HEK293 (cell line): Measurements from ENCODE around the gene HSD17B4.
"Not testable (repeated sequence)": the region's sequence is repeated elsewhere in the genome, so short reads cannot be mapped to it uniquely, and the experiment has no call there.

Experiments
- CTCF ChIA-PET: fragments of 350-600 bp; formaldehyde crosslinking; extraction: SDS; loops from one replicate; lab custom pipeline; 2021; ENCODE audit warnings: antibody characterized with exemption; lab: Yijun Ruan, JAX
- POLR2A ChIA-PET: fragments of 300-600 bp; formaldehyde crosslinking; extraction: SDS; loops from one replicate; lab custom pipeline; 2020; ENCODE audit warnings: antibody characterized with exemption, inconsistent platforms; lab: Yijun Ruan, JAX
- H3K27ac ChIP-seq: fragments of 200-500 bp; sonication (Bioruptor generic); 2 replicates; pipeline ENCODE4 v1.5.1; 2014; ENCODE audit warnings: low read depth, low read length, control low read depth, inconsistent platforms; ENCODE audit errors: extremely low read depth
- H3K36me3 ChIP-seq, 2 experiments: fragments of 200-500 bp in 1 of 2; sonication (Bioruptor generic) in 1 of 2; 1 replicate in 1 of 2; 2 replicates in 1 of 2; pipeline ENCODE4 v1.5.1; 2014 to 2017; ENCODE audit warnings: inconsistent platforms in 2 of 2, low read length in 2 of 2; ENCODE audit not compliant: control insufficient read depth in 2 of 2, insufficient read depth in 1 of 2
- H3K4me1 ChIP-seq: fragments of 200-500 bp; sonication (Bioruptor generic); 2 replicates; pipeline ENCODE4 v1.5.1; 2014; ENCODE audit warnings: mild to moderate bottlenecking, low read length, inconsistent platforms; ENCODE audit not compliant: control insufficient read depth, insufficient read depth
- H3K4me3 ChIP-seq: 2 replicates; pipeline ENCODE4 v1.5.1; 2011; ENCODE audit warnings: low read depth, mild to moderate bottlenecking, control low read depth, low read length, moderate library complexity
- H3K9me3 ChIP-seq: fragments of 200-500 bp; sonication (Bioruptor generic); 2 replicates; pipeline ENCODE4 v1.5.1; 2014; ENCODE audit warnings: low read depth, low read length, inconsistent platforms; ENCODE audit not compliant: control insufficient read depth, insufficient read depth
- ATF2 ChIP-seq: fragments of 450-650 bp; formaldehyde crosslinking; IDR thresholded peaks from 2 replicates; pipeline ENCODE4 v1.5.1; 2016; ENCODE audit warnings: missing biosample characterization, missing genetic modification characterization, low read depth
- GLI2 ChIP-seq: fragments of 450-650 bp; formaldehyde crosslinking; IDR thresholded peaks from 2 replicates; pipeline ENCODE4; 2017; ENCODE audit warnings: missing biosample characterization, missing genetic modification characterization, low read depth, borderline replicate concordance
- IKZF3 ChIP-seq: fragments of 450-650 bp; IDR thresholded peaks from 2 replicates; pipeline ENCODE4 v1.5.0; 2018; ENCODE audit warnings: missing biosample characterization, mild to moderate bottlenecking, missing genetic modification characterization, moderate library complexity
- RBAK ChIP-seq: fragments of 450-650 bp; formaldehyde crosslinking; IDR thresholded peaks from 2 replicates; pipeline ENCODE4 v1.5.1; 2016; ENCODE audit warnings: missing biosample characterization, missing genetic modification characterization
- ZNF157 ChIP-seq: fragments of 450-650 bp; formaldehyde crosslinking; IDR thresholded peaks from 2 replicates; pipeline ENCODE4 v1.5.1; 2016; ENCODE audit warnings: missing biosample characterization, missing genetic modification characterization
- ZNF16 ChIP-seq: fragments of 450-650 bp; formaldehyde crosslinking; IDR thresholded peaks from 2 replicates; pipeline ENCODE4 v1.5.1; 2016; ENCODE audit warnings: low read depth, missing biosample characterization, missing genetic modification characterization
- ZNF202 ChIP-seq: fragments of 450-650 bp; formaldehyde crosslinking; IDR thresholded peaks from 2 replicates; pipeline ENCODE4 v1.5.1; 2016; ENCODE audit warnings: missing biosample characterization, missing genetic modification characterization, borderline replicate concordance
- ZNF221 ChIP-seq: fragments of 450-650 bp; formaldehyde crosslinking; IDR thresholded peaks from 2 replicates; pipeline ENCODE4 v1.5.1; 2017; ENCODE audit warnings: missing biosample characterization, missing genetic modification characterization, borderline replicate concordance
- ZNF266 ChIP-seq: fragments of 450-650 bp; formaldehyde crosslinking; IDR thresholded peaks from 2 replicates; pipeline ENCODE4 v1.5.1; 2016; ENCODE audit warnings: missing biosample characterization, missing genetic modification characterization, low read depth
- ZNF341 ChIP-seq: fragments of 450-650 bp; formaldehyde crosslinking; IDR thresholded peaks from 2 replicates; pipeline ENCODE4; 2016; ENCODE audit warnings: low read depth, missing biosample characterization, missing genetic modification characterization
- ZNF501 ChIP-seq: fragments of 450-650 bp; formaldehyde crosslinking; IDR thresholded peaks from 2 replicates; pipeline ENCODE4 v1.5.1; 2016; ENCODE audit warnings: missing biosample characterization, missing genetic modification characterization
- ZNF596 ChIP-seq: fragments of 450-650 bp; IDR thresholded peaks from 2 replicates; pipeline ENCODE4 v1.5.0; 2018; ENCODE audit warnings: missing biosample characterization, mild to moderate bottlenecking, missing genetic modification characterization, moderate library complexity
- ZNF600 ChIP-seq: fragments of 450-650 bp; formaldehyde crosslinking; IDR thresholded peaks from 2 replicates; pipeline ENCODE4 v1.5.1; 2016; ENCODE audit warnings: missing biosample characterization, missing genetic modification characterization
- ZSCAN16 ChIP-seq: fragments of 450-650 bp; formaldehyde crosslinking; IDR thresholded peaks from 2 replicates; pipeline ENCODE4 v1.5.1; 2016; ENCODE audit warnings: missing biosample characterization, missing genetic modification characterization
- TF ChIP-seq, protein P1 (sequence below): fragments of 450-650 bp; formaldehyde crosslinking; IDR thresholded peaks from 2 replicates; pipeline ENCODE4 v1.5.1; 2016; ENCODE audit warnings: missing biosample characterization, missing genetic modification characterization
- TF ChIP-seq, protein P2 (sequence below): fragments of 450-650 bp; formaldehyde crosslinking; IDR thresholded peaks from 2 replicates; pipeline ENCODE4 v1.5.1; 2017; ENCODE audit warnings: missing biosample characterization, missing genetic modification characterization

The HSD17B4 gene

DNA sequence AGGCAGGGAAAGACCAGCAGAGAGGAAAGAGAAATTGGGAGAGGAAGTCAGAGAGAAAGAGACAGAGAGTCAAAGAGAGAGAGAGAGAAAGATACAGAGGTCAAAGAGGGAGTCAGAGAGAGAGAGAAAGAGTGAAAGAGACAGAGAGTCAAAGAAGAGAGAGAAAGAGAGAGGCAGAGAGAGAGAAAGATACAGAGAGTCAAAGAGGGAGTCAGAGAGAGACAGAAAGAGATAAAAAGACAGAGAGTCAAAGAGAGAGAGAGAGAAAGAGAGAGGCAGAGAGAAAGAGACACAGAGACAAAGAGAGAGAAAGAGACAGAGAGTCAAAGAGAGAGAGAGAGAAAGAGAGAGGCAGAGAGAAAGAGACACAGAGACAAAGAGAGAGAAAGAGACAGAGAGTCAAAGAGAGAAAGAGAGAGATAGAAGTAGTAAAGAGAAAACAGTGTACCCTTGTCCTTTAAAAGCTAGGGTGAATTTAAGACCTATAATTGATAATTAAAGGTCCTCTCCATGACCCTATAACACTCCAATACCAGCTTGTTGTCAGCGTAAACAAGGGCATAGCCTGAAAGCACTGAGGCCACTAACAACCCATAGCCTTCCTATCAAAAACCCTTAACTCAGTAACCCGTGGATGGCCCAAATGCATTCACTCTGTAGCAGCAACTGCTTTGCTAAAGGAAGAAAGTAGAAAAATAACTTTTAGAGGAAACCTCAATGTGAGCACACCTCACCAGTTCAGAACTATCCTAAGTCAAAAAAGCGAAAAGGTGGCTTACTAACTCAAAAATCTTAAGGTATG is 14.3 kb upstream of the HSD17B4 start:
- peak; percentile 93 for TF ChIP-seq ZNF596 (tag by site-specific recombination)
- H3K4me3 ChIP-seq, H3K27ac ChIP-seq, H3K9me3 ChIP-seq, H3K36me3 ChIP-seq, POLR2A ChIA-PET, H3K4me1 ChIP-seq: not testable (repeated sequence)
- CTCF ChIA-PET, result interaction anchor here (0.6 to 0.7 kb wide), 2 partner anchors 314 to 416 kb away, joined by 3 to 5 read pairs; no protein-coding TSS in a partner anchor

DNA sequence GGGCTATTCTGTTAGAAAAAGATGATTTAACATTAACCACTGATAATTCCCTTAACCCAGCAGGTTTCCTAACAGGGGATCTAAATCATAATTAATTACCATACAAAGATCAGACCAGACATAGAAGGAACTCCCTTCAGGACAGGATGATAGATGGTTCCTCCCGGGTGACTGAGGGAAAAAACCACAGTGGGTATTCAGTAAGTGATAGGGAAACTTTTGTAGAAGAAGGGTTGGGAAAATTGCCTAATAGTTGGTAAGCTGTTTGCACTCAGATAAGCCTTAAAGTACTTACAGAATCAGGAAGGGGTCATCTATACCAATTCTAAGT is 13.7 kb upstream of the HSD17B4 start:
- not testable (repeated sequence) for H3K4me3 ChIP-seq, H3K27ac ChIP-seq

DNA sequence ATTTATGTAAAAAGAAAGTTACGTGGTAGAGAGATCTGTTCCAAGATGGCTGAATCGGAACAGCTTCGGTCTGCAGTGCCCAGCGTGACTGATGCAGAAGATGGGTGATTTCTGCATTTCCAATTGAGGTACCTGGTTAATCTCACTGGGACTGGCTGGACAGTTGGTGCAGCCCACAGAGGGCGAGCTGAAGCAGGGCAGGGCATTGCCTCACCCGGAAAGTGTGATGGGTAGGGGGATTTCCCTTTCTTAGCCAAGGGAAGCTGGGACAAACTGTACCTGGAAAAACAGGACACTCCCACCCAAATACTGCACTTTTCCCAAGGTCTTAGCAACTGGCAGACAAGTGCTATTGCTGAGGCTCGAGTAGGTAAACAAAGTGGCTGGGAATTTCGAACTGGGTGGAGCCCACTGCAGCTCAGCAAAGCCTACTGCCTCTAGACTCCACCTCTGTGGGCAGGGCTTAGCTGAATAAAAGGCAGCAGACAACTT is 13.1 kb upstream of the HSD17B4 start:
- ChIA-PET POLR2A (no interaction called here), CTCF (no interaction called here)
- Histone ChIP-seq H3K4me1 (no peaks in the 10 kb centered on the region), H3K36me3 (no peaks in the 10 kb centered on the region), H3K9me3 (no peaks in the 10 kb centered on the region), H3K27ac (no peak overlapping the region), H3K4me3 (no peak overlapping the region)
- no peak for TF ChIP-seq IKZF3
- no peak for TF ChIP-seq ZNF202 (tag by site-specific recombination)
- TF ChIP-seq ZNF157, result no peak
- TF ChIP-seq ZNF221 (tag by site-specific recombination), result no peak
- no peak for TF ChIP-seq ZNF266
- no peak for TF ChIP-seq ZSCAN16 (tag by site-specific recombination)
- 0 out of 2 replicates have a peak, but pooled peaks have one; percentile 14 for TF ChIP-seq ZNF600
- TF ChIP-seq, protein P1, sequence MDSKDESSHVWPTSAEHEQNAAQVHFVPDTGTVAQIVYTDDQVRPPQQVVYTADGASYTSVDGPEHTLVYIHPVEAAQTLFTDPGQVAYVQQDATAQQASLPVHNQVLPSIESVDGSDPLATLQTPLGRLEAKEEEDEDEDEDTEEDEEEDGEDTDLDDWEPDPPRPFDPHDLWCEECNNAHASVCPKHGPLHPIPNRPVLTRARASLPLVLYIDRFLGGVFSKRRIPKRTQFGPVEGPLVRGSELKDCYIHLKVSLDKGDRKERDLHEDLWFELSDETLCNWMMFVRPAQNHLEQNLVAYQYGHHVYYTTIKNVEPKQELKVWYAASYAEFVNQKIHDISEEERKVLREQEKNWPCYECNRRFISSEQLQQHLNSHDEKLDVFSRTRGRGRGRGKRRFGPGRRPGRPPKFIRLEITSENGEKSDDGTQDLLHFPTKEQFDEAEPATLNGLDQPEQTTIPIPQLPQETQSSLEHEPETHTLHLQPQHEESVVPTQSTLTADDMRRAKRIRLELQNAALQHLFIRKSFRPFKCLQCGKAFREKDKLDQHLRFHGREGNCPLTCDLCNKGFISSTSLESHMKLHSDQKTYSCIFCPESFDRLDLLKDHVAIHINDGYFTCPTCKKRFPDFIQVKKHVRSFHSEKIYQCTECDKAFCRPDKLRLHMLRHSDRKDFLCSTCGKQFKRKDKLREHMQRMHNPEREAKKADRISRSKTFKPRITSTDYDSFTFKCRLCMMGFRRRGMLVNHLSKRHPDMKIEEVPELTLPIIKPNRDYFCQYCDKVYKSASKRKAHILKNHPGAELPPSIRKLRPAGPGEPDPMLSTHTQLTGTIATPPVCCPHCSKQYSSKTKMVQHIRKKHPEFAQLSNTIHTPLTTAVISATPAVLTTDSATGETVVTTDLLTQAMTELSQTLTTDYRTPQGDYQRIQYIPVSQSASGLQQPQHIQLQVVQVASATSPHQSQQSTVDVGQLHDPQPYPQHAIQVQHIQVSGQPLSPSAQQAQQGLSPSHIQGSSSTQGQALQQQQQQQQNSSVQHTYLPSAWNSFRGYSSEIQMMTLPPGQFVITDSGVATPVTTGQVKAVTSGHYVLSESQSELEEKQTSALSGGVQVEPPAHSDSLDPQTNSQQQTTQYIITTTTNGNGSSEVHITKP (tag by site-specific recombination), result peak; percentile 27; the same call in 1 of the 2 replicates
- TF ChIP-seq, protein P2, sequence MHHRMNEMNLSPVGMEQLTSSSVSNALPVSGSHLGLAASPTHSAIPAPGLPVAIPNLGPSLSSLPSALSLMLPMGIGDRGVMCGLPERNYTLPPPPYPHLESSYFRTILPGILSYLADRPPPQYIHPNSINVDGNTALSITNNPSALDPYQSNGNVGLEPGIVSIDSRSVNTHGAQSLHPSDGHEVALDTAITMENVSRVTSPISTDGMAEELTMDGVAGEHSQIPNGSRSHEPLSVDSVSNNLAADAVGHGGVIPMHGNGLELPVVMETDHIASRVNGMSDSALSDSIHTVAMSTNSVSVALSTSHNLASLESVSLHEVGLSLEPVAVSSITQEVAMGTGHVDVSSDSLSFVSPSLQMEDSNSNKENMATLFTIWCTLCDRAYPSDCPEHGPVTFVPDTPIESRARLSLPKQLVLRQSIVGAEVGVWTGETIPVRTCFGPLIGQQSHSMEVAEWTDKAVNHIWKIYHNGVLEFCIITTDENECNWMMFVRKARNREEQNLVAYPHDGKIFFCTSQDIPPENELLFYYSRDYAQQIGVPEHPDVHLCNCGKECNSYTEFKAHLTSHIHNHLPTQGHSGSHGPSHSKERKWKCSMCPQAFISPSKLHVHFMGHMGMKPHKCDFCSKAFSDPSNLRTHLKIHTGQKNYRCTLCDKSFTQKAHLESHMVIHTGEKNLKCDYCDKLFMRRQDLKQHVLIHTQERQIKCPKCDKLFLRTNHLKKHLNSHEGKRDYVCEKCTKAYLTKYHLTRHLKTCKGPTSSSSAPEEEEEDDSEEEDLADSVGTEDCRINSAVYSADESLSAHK (tag by site-specific recombination), result no peak
- TF ChIP-seq GLI2 (tag by site-specific recombination), result no peak
- TF ChIP-seq ZNF501 (tag by site-specific recombination), result no peak
- TF ChIP-seq RBAK, result no peak
- TF ChIP-seq ATF2 (tag by site-specific recombination), result no peak
- no peak for TF ChIP-seq ZNF16
- TF ChIP-seq ZNF341 (tag by site-specific recombination), result 0 out of 2 replicates have a peak, but pooled peaks have one; percentile 12

More for the DNA sequence above, 13.7 kb upstream of the HSD17B4 start:
- TF ChIP-seq, protein P1 (tag by site-specific recombination), result peak; percentile 80
- CTCF ChIA-PET, H3K9me3 ChIP-seq, H3K4me1 ChIP-seq, POLR2A ChIA-PET, H3K36me3 ChIP-seq: not testable (repeated sequence)
